BJ (cell line): ENCODE data around the gene ISLR. TPM values are rescaled to one million over a fixed set of nuclear protein-coding genes. Genes with fewer than 3 reads are reported as not detected.
"Not testable (repeated sequence)": the region's sequence is repeated elsewhere in the genome, so short reads cannot be mapped to it uniquely, and the experiment has no call there.

Experiments
- CTCF ChIA-PET: fragments of 350-600 bp; formaldehyde crosslinking; extraction: SDS; loops from one replicate; lab custom pipeline; 2021; ENCODE audit warnings: antibody characterized with exemption, inconsistent platforms; lab: Yijun Ruan, JAX
- POLR2A ChIA-PET: fragments of 300-600 bp; sonication (Branson Sonifier 250); formaldehyde crosslinking; extraction: SDS; loops from one replicate; lab custom pipeline; 2021; ENCODE audit warnings: antibody characterized with exemption; lab: Charles Lee
- DNase-seq: peaks from one replicate; pipeline ENCODE4 v3.0.0-alpha.2; 2011; ENCODE audit warnings: low read depth
- H3K27me3 ChIP-seq: 2 replicates; pipeline ENCODE4 v1.6.0; 2011; ENCODE audit warnings: low read length; ENCODE audit not compliant: control insufficient read depth, insufficient read depth
- H3K36me3 ChIP-seq: 2 replicates; pipeline ENCODE4 v1.5.1; 2011; ENCODE audit warnings: low read length; ENCODE audit not compliant: control insufficient read depth, insufficient read depth
- H3K4me3 ChIP-seq: 2 replicates; pipeline ENCODE4 v1.5.1; 2011; ENCODE audit warnings: low read depth, mild to moderate bottlenecking, control low read depth, low read length
- polyA plus RNA-seq: library from polyadenylated mRNA; depleted of rRNA; stranded (reverse); fragments of >200 nt; gene quantifications from 2 replicates; pipeline ENCODE4 v1.2.3, GENCODE V29; 2011
- TF ChIP-seq, protein P1 (sequence below): IDR thresholded peaks from 2 replicates; pipeline ENCODE4 v1.5.1; 2011; ENCODE audit warnings: low read depth, mild to moderate bottlenecking, control low read depth, inconsistent platforms, low read length, moderate library complexity; ENCODE audit not compliant: insufficient read depth

Gene ISLR
- polyA plus RNA-seq, 1 experiment, result 64.0 TPM

DNA sequence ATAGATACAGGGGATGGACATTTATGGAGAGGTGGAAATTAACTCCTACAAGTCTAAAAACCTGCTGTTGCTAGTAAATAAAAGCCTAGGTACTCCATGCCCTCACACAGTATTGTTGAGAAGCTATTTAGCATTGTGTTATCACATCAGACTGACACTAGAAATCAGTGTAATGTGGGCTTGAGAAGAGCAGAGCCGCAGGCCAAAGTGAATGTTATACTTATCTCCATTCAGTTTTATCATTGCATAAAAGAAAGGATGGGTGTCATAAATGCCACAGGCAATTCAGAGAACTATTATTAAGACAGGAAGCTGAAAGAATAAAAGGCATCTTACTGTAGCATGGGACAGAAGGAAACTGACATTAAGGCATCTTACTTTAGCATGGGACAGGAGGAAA, 13.7 kb upstream of the ISLR start:
- H3K4me3 ChIP-seq, result no peak overlapping the region
- TF ChIP-seq, protein P1, sequence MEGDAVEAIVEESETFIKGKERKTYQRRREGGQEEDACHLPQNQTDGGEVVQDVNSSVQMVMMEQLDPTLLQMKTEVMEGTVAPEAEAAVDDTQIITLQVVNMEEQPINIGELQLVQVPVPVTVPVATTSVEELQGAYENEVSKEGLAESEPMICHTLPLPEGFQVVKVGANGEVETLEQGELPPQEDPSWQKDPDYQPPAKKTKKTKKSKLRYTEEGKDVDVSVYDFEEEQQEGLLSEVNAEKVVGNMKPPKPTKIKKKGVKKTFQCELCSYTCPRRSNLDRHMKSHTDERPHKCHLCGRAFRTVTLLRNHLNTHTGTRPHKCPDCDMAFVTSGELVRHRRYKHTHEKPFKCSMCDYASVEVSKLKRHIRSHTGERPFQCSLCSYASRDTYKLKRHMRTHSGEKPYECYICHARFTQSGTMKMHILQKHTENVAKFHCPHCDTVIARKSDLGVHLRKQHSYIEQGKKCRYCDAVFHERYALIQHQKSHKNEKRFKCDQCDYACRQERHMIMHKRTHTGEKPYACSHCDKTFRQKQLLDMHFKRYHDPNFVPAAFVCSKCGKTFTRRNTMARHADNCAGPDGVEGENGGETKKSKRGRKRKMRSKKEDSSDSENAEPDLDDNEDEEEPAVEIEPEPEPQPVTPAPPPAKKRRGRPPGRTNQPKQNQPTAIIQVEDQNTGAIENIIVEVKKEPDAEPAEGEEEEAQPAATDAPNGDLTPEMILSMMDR, result no peak
- no peak for DNase-seq
- peaks cover 10% of the 10 kb centered on the region for H3K27me3 ChIP-seq
- H3K36me3 ChIP-seq, result no peaks in the 10 kb centered on the region
- POLR2A ChIA-PET, result no interaction called here
- CTCF ChIA-PET, result interaction anchor here (1.8 kb wide), 1 partner anchor 21 kb away, joined by 3 read pairs; no protein-coding TSS in a partner anchor

DNA sequence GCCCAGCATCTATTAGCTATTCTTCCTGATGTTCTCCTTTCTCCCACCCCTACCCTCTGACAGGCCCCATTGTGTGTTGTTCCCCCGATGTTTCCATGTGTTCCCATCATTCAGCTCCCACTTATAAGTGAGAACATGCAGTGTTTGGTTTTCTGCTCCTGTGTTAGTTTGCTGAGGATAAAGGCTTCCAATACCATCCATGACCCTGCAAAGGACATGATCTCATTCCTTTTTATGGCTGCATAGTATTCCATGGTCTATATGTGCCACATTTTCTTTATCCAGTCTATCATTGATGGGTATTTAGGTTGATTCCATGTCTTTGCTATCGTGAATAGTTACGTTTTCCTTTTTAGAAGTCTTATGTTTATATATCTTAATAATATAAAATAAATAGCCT, 13.1 kb upstream of the ISLR start:
- H3K4me3 ChIP-seq, H3K36me3 ChIP-seq, POLR2A ChIA-PET, DNase-seq: not testable (repeated sequence)
- CTCF ChIA-PET, result interaction anchor here (0.6 to 2.3 kb wide), 2 partner anchors 16 to 148 kb away, joined by 3 to 4 read pairs; no protein-coding TSS in a partner anchor
- peaks cover 12% of the 10 kb centered on the region for H3K27me3 ChIP-seq

GRCh38 chr15:74162195-74162536, 11.3 kb upstream of the ISLR start:
- H3K4me3 ChIP-seq, H3K27me3 ChIP-seq, H3K36me3 ChIP-seq, DNase-seq, POLR2A ChIA-PET: not testable (repeated sequence)
- CTCF ChIA-PET, result interaction anchor here (1.5 to 2.3 kb wide), 2 partner anchors 9 to 146 kb away, joined by 4 to 7 read pairs; no protein-coding TSS in a partner anchor

DNA sequence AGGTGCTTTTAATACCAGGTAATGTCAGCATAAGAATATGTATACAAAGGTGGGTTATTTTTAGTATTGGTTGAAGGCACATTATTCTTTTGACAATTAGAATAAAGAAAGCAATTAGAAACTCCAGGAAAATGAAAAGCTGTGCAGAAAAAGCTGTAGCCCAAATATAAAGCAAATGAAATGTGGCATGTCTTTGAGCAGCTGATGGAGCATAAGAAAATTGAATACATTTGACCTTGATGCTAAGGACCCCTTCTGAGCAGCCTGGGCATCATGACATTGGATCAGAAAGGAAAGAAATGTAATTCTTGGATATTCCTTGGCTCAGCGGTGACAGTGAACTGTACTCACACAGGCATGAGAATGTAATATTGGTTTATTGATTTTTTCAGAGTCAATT, 8.0 kb upstream of the ISLR start:
- no peak for DNase-seq
- CTCF ChIA-PET, result interaction anchor here (0.8 to 1.0 kb wide), 2 partner anchors 9 to 12 kb away, joined by 3 to 5 read pairs; no protein-coding TSS in a partner anchor
- Histone ChIP-seq H3K36me3 (no peaks in the 10 kb centered on the region), H3K4me3 (no peak overlapping the region), H3K27me3 (peaks cover 8% of the 10 kb centered on the region; the same call in 1 of the 2 replicates)
- POLR2A ChIA-PET, result no interaction called here
- TF ChIP-seq, protein P1, result no peak

GRCh38 chr15:74167891-74168331, 5.6 kb upstream of the ISLR start:
- Histone ChIP-seq H3K36me3 (no peaks in the 10 kb centered on the region), H3K27me3 (peaks cover 6% of the 10 kb centered on the region; the same call in 1 of the 2 replicates), H3K4me3 (no peak overlapping the region)
- no peak for DNase-seq
- TF ChIP-seq, protein P1, result no peak
- CTCF ChIA-PET, result no interaction called here
- POLR2A ChIA-PET, result no interaction called here

DNA sequence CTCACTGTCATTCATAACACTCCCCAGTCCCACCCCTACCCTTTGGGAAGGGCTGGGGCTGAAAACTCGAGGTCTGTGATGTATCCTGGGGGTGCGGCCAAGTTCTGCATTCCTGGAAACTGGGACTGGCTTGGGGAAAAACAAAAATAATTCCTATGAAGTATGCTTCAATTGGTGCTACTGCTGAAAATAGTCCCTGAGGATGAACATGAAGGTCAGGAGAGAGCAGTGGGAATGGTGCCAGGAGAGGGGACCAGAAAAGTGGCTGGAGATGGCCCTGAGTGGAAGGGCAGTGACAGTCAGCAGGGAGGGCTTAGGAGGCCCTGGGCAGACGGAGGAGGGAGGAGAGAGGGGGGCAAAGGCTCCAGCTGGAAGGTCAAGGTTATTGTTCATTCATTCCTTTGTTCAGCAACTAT, 4.8 kb upstream of the ISLR start:
- Histone ChIP-seq H3K4me3 (no peak overlapping the region), H3K36me3 (no peaks in the 10 kb centered on the region), H3K27me3 (peaks cover 6% of the 10 kb centered on the region; the same call in 1 of the 2 replicates)
- ChIA-PET POLR2A (no interaction called here), CTCF (interaction anchor here (0.7 kb wide), 1 partner anchor 66 kb away, joined by 3 read pairs; no protein-coding TSS in a partner anchor)
- TF ChIP-seq, protein P1, result no peak
- no peak for DNase-seq
